ENCODE measurements around the gene LTBP4. TPM values are rescaled to one million over a fixed set of nuclear protein-coding genes. Genes with fewer than 3 reads are reported as not detected.

Gene LTBP4
- total and polyA plus RNA-seq, 2 donors (not counting 3 experiments of a cell fraction or from before 2014, with no cell fraction given), result 25.9 to 38.0 TPM

DNA sequence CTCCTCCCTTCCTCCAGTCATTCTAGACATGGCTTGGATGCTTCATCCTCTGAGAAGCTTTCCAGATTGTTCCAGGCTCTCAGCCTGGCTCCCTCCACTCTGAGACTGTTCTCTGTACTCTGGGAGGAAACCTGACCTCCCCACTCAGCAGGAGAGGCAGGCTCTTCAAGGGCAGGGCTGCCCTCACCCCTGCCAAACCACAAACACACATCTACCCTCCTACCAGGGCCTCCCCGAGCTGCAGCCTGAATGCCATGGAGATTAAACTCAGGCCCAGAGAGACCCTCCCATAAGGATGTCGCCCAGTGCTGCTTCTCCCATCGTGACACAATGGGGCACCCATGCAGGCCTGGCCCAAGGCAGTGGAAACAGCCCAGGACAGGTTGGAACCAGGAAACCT is 73.1 kb downstream of the LTBP4 start:
- Histone ChIP-seq H3K36me3 (ENCODE audit: control insufficient read depth in 2 of 2, extremely low read depth in 1 of 2, insufficient read depth in 2 of 2, low read length in 2 of 2) (peaks cover 26 to 60% of the 10 kb centered on the region in 2 experiments), H3K9me1 (replicated peaks; ENCODE audit: control insufficient read depth, extremely low read depth, insufficient read depth, low read length) (no peaks in the 10 kb centered on the region), H3K27ac (ENCODE audit: insufficient read depth, low read depth, low read length) (no peak overlapping the region), H3K79me2 (ENCODE audit: control insufficient read depth, insufficient read depth, low read length) (no peaks in the 10 kb centered on the region), H3K9me3 (replicated peaks; ENCODE audit: control insufficient read depth, insufficient read depth, low read length) (no peaks in the 10 kb centered on the region), H3K27me3 (ENCODE audit: control insufficient read depth in 2 of 2, insufficient read depth in 2 of 2, low read length in 2 of 2) (no peaks in the 10 kb centered on the region), H3K9ac (replicated peaks; ENCODE audit: extremely low read depth, insufficient read depth, low read length) (no peak overlapping the region), H4K20me1 (replicated peaks; ENCODE audit: control insufficient read depth, extremely low read depth, insufficient read depth, low read length) (no peaks in the 10 kb centered on the region), H3K4me1 (ENCODE audit: control insufficient read depth, extremely low read depth, insufficient read depth, low read length) (no peaks in the 10 kb centered on the region), H2AFZ (ENCODE audit: low read depth, low read length) (no peak overlapping the region), H3K4me3 (replicated peaks in 1 of 3; ENCODE audit: insufficient read depth in 1 of 3, low read depth in 1 of 3, low read length in 3 of 3) (no peak overlapping the region), H3K4me2 (ENCODE audit: insufficient read depth, low read length) (no peak overlapping the region)
- DNase-seq (ENCODE audit: low read depth, low spot score), result no peak
- no TSS peak for BruUV-seq (replicated peaks)
- CTCF ChIA-PET, result interaction anchor here (0.9 to 1.7 kb wide), 2 partner anchors 11 to 96 kb away, joined by 4 to 6 read pairs; no protein-coding TSS in a partner anchor
- dilution Hi-C loops (cut with MboI; ENCODE audit: extremely low pct_ligation_motif_present, low sequenced_read_pairs) (no loop called here), intact Hi-C loops (cut with micrococcal nuclease) (no loop called here)
- POLR2A ChIA-PET, result no interaction called here
- no peak for FAIRE-seq
- TF ChIP-seq MAX (IDR thresholded peaks at IDR 0.05; ENCODE audit: insufficient read depth, insufficient read length) (no peak), MYC (IDR thresholded peaks at IDR 0.05; ENCODE audit: low read depth, low read length) (no peak), EZH2 (IDR thresholded peaks at IDR 0.05; ENCODE audit: borderline replicate concordance, low read depth, low read length, severe bottlenecking) (no peak), FOS (IDR thresholded peaks at IDR 0.05; ENCODE audit: borderline replicate concordance, insufficient read depth, low read length) (no peak), GATA2 (IDR thresholded peaks at IDR 0.05; ENCODE audit: insufficient read depth, insufficient read length, low read depth, low read length) (no peak), JUN (IDR thresholded peaks at IDR 0.05; ENCODE audit: borderline replicate concordance, insufficient read depth, insufficient read length, low read depth) (no peak), POLR2A (IDR thresholded peaks at IDR 0.05; ENCODE audit: low read depth, low read length) (no peak)
- TF ChIP-seq, protein P1, sequence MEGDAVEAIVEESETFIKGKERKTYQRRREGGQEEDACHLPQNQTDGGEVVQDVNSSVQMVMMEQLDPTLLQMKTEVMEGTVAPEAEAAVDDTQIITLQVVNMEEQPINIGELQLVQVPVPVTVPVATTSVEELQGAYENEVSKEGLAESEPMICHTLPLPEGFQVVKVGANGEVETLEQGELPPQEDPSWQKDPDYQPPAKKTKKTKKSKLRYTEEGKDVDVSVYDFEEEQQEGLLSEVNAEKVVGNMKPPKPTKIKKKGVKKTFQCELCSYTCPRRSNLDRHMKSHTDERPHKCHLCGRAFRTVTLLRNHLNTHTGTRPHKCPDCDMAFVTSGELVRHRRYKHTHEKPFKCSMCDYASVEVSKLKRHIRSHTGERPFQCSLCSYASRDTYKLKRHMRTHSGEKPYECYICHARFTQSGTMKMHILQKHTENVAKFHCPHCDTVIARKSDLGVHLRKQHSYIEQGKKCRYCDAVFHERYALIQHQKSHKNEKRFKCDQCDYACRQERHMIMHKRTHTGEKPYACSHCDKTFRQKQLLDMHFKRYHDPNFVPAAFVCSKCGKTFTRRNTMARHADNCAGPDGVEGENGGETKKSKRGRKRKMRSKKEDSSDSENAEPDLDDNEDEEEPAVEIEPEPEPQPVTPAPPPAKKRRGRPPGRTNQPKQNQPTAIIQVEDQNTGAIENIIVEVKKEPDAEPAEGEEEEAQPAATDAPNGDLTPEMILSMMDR (IDR thresholded peaks at IDR 0.05; ENCODE audit: extremely low read depth in 1 of 2, insufficient read depth in 1 of 2, low read depth in 1 of 2, low read length in 2 of 2), result no peak

Measured in endothelial cell of umbilical vein (primary cell).